ENCODE measurements around the gene LGALS13.
A peak's percentile ranks its signal among the peaks of the same experiment; 100 is the strongest.
"Not testable (repeated sequence)": the region's sequence is repeated elsewhere in the genome, so short reads cannot be mapped to it uniquely, and the experiment has no call there.

LGALS13 gene

GRCh38 chr19:39617745-39618144 is 15.4 kb downstream of the LGALS13 start:
- no peak for DNase-seq

- DNase-seq = no peak
These were observed 21.6 kb downstream of the LGALS13 start for GRCh38 chr19:39623946-39624345.

- DNase-seq = not testable (repeated sequence)
These were observed 25.3 kb downstream of the LGALS13 start for GRCh38 chr19:39627631-39628030.

GRCh38 chr19:39631178-39631577 is 28.9 kb downstream of the LGALS13 start:
- no peak for DNase-seq

- DNase-seq = no peak
These were observed 29.3 kb downstream of the LGALS13 start for GRCh38 chr19:39631626-39632025.

GRCh38 chr19:39637891-39638290 is 35.6 kb downstream of the LGALS13 start:
- no peak for DNase-seq

- no peak for DNase-seq
These were observed 39.4 kb downstream of the LGALS13 start for GRCh38 chr19:39641773-39642172.

GRCh38 chr19:39643591-39643990 is 41.3 kb downstream of the LGALS13 start:
- DNase-seq = no peak

- DNase-seq = peak; percentile 4
These were observed 43.6 kb downstream of the LGALS13 start for GRCh38 chr19:39645800-39646411.

GRCh38 chr19:39647918-39648317 is 45.6 kb downstream of the LGALS13 start:
- no peak for DNase-seq

GRCh38 chr19:39655613-39656012 is 53.3 kb downstream of the LGALS13 start, which contains the start of gene LGALS16:
LGALS16 (plus strand) TSS chr19:39655913; CDS start chr19:39655962, 49 bp downstream.
- DNase-seq = no peak

Measured in right kidney (tissue), 1 donor.